ENCODE measurements around the gene CAMK2B.

The CAMK2B gene

DNA sequence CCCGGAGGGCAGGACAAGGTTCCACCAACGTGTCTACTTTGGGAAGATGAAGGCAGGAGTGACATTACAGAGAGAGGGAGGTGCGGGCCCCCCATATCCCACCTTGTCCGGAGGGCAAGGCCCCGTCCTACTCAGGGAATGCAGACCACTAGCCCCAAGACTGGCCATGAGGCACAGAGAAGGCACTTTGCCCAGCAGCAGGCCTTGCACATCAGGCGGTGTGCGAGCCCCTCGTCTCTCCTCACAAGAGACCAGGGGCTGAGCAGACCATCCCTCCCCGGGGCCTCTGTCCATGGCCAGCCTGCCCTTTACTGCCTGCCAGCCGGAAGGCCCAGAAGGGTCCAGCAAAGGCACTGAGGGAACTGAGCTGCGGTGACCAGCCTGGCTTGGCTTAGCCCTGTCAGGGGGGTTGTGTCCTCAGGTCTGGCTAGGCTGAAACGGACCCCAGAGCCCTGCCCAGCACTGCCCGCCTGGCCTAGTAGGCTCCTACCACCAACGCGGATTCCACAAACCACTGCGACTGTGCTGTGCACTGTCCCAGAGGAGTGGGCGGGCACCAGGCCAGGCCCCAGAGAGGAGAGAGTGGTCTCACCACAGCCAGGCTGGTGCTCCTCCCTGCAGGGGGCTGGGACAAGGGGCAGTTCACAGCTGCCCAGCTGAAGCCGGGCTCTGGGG lies 16.7 kb downstream of the CAMK2B start:
- no peak for DNase-seq

DNA sequence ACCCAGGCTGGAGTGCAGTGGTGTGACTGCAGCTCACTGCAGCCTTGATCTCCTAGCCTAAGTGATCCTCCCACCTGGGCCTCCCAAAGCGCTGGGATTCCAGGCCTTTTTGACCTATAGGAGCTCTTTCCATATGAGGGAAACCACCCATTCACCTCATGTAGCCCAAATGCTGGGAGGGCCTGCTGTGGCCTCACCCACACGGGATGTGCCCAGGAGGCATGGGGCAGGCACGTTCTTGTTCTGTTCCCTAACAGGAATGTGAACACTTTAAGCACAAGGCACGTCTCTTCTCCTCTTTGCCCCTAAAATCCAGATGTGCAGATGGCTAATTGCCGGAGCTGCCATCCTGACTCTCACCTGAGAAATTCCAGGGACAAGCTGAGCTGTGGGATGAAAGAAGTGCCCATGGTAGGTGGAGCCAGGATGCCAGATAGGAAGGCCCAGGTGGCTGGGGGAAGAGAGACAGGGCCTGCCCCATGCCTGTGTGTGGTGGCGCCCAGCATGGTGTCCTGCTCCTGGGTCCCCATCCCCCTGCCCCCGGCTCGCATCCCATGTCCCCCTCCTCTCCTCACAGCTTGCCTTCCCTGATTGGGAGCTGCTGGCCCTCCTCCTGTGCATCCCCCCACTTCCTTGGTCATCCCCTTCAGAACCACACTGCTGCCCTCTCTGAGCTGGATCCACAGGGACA lies 17.3 kb downstream of the CAMK2B start:
- no peak for DNase-seq

- no peak for DNase-seq
Measured at GRCh38 chr7:44307301-44307900, 18.0 kb downstream of the CAMK2B start.

GRCh38 chr7:44306606-44307005 lies 18.8 kb downstream of the CAMK2B start:
- no peak for DNase-seq

DNA sequence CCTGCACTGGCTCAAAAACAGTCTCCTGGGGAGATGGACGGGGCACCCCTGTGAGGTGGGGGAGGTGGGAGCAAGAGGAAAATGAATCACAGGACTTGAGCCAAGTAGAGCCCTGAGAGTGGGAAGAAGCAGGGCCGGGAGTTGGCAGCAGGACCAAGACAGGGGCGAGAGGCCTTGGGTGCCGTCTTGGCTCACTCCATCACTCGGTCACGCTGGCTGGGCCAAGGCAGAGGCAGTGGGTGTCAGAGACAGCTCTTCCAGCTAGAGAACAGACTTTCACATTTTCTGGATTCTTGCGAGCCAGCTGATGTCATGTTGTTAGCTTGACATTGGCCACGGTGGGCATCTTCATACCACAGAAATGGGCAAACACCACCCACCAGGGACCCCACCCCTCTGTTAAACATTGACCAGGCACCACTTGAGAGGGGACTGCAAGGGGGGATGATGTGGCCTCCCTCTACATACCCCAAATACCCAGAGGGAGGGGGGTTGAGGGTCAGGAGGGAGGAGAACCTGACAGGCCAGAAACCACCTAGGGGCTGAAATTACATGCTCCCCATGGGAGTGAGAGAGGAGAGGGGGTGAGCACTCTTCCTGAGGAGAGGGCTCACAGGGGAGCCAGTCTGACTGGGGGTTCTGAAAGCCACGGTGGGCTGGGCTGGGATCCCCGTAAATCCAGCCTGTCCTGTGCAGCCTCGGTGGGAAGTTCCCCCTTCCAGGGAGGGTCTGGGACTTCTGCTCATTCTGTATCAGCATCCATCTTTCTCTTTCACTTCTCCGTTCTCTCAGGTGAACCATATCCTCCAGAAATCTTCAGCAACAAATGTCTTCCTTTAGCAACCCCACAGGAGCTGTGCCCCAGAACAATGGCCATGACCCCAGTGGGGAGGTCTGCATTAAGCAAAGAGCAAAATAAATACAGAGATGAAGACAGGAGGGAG lies 19.6 kb downstream of the CAMK2B start:
- peak; percentile 37 for DNase-seq

DNA sequence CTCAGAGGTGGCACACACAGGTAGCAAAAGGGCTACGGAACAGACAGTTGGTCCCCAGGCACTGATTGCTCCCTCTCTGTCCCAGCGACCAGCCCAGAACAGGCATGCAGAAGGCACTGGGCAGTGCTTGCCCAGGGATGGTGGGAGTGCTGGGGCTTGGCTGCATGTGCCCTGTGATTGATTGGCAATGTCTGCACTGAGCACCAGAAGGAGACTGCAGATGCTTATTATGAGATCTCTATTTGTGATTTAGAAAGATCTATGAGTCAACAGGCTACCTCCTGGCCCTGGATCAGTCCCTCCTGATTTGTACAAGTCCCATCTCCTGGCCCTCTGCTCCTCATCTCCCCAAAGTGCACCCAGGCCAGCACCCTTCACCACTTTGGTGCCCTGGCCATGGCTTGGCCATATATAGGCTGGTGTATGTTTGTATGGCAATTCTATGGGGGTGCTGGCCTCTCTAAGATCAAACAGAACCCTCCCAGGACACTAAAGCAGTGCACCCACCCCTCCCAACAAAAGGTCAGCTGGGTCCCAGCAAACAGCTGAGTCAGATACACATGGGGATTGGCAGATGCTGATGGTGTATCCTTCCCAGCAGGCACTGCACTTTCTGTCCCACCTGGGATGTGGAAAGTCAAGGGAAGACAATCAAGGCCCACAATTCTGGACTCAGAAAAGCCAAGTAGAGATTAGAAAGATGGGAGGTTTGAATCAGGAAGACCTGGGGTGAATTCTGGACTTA lies 30.9 kb downstream of the CAMK2B start:
- peak; percentile 32 for DNase-seq

GRCh38 chr7:44293561-44294324 lies 31.7 kb downstream of the CAMK2B start:
- DNase-seq = peak; percentile 35

DNA sequence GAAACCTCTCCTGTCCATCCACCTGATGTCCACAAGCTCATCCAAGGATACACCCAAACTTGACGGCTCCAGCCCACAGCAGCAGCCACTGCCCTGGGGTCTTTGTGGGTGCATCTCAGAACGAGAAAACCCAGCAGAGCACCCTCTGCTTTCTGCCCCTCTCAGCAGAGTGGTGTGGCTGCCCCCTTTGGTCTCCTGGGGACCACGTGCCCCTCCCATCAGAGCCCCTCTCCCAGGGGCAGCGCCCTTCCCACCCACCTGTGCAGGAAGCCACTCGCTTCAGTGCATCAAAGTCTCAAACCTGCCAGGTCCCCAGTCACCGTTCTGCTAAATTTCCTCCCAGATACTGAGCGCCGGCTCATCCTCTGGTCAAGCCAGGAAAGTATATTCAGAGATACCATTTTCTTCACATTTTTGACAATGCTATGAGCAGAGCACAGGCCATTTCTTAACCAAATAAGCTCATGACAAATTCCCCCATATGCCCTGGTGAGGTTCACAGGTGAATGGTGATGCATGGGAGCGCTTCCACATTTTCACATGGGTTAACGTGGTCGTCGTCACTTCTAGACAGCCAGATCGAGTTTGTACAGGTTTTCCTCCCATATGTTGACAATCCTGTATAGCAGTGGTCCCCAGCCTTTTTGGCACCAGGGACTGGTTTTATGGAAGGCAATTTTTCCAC lies 32.4 kb downstream of the CAMK2B start:
- no peak for DNase-seq

DNA sequence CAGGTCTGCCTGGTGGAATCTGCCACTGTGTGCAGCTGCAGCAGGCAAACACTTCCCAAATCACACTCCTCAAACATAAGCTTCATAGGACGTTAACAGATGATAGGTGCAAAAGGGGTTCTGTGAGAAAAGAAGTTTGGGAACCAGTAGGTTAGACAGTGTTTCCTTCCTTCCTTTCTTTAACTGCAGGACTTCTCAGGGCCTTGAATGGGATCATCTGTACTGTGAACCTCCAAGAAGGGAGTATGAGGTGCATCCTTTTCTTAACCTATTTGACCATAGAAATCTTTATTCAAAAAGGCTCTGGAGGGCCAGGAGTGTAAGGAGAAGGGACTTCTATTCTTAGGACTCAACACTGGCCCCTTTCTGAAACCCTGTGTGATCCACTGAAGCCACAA lies 33.0 kb downstream of the CAMK2B start:
- no peak for DNase-seq

- DNase-seq = peak; percentile 18
Measured at GRCh38 chr7:44291733-44292419, 33.5 kb downstream of the CAMK2B start.

DNA sequence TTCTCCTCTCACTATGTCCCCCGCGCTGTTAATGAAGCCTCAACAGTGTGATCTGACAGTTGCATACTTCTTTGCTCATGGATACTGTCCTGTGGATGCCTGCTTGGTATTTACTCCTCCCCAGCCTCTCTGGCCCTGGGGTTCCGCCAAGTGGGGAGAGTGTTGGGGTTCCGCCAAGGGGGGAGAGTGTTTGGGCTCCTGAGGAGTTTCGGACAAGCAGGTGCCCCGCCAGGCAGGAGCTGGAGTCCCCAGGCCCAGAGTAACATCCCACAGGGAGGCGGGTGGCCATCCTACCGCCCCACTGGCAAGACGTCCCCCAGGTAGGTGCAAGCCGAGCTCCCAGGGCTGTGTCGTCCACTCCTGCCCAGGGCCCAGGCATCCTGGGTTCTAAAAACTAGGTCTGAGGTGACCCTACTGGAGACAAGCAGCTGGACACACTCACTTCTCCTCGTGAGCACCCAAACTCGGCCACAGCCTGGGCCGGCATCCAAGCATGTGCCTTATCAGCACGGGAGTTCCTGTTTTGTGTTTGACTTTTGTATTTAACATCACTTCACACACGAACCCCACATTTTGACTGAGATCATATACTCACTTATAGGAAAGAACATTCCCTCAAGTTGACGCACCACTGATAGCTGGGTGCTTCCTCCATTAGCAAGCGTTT lies 34.2 kb downstream of the CAMK2B start:
- peak; percentile 39 for DNase-seq

DNA sequence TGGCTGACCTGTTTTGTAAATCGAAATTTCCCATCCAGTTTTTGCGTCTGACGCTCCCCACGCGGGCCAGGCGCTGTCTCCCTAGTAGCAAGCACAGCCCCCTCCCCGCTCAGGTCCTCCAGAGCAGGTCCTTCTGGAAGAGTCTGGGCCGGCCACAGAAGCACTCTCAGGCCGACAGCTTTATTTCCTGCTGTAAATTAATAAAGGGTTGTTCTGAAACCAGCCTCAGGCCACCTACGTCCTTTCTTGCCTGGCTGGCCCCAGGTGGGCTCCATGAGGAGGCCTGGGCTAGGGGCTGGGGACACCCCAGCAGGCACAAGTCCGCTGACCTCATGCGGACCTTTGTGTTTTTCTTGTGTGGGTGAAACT lies 35.2 kb downstream of the CAMK2B start:
- no peak for DNase-seq

DNA sequence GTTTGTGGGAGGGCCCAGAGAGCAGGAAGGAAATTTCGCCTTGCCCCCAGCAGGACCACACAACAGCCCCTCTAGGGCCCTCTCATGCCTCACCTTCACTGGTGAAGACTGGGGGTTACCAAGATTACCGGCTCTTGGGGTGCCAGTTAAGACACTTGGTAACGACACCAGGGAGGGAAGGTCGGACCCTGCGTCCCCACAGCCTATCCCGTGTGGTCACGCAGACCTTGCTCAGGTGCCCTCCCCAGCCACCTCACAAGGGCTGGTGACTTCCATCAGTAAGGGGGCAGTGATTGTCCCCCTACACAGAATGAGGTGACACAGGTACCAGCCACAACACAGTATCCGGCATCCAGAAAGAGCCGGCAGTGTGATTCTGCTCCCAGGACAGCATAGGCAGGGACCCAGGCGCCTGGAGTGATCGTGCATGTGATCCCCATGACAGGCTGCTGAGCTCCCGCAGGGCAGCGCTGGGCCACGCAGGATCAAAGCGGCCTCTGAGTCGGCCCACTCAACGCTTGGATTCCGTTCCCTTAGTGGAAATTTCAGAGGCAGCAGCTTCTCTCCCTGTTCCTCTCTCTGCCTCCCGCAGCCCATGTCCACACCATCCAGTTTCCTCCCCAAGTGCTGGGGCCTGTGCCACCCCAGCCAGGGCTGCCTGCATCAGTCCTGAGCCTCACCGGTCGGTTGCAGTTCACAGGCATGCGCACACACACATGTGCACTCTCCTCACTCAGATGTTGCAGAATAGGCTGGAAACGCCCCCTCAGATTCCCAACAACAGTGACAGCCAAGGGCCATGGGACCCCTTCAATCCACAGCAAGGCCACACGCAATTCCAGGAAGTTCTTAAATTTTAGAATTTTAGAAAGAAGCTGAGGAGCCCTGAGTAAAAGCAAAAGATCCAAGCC lies 35.8 kb downstream of the CAMK2B start:
- peak; percentile 34 for DNase-seq

DNA sequence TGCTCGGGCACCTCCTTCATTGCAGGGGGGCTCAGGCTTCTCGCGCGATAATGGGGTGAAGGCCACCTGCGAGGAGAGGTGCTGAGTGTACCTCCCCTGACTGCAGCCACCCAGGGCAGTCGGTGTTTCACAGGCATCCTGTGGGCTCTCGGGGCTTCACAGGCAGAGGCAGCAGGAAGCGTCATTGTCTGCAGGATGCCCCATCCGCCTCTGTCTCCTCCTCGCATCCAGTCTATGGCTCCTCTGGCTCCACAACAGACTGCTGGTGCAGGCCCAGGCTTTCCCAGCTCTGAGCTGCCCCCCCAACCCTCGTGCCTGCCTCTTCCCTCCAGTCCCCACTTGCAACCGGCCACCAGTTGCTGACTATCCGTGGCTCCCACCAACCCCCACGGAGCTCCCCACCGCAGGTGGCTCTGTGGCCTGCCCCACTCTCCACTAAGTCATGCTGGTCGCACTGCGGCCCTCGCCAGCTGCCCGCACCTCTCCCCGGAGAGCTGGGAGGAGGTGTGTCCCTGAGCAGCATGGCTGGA lies 36.5 kb downstream of the CAMK2B start:
- DNase-seq = peak; percentile 32

DNA sequence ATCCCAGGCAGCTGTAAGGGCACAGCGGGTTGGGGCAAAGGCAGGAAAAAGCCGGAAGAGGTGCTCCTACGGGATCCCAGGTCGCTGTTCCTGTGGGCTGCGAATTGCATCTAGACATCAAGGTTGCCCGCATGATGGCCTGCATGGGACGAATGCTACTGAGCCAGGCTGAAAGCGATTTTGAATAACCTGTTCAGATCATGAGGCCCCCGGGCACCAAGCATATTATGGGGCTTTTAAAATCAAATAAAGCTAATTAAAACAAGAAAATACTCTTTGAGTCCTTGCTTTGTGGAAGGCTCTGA lies 37.1 kb downstream of the CAMK2B start:
- no peak for DNase-seq

DNA sequence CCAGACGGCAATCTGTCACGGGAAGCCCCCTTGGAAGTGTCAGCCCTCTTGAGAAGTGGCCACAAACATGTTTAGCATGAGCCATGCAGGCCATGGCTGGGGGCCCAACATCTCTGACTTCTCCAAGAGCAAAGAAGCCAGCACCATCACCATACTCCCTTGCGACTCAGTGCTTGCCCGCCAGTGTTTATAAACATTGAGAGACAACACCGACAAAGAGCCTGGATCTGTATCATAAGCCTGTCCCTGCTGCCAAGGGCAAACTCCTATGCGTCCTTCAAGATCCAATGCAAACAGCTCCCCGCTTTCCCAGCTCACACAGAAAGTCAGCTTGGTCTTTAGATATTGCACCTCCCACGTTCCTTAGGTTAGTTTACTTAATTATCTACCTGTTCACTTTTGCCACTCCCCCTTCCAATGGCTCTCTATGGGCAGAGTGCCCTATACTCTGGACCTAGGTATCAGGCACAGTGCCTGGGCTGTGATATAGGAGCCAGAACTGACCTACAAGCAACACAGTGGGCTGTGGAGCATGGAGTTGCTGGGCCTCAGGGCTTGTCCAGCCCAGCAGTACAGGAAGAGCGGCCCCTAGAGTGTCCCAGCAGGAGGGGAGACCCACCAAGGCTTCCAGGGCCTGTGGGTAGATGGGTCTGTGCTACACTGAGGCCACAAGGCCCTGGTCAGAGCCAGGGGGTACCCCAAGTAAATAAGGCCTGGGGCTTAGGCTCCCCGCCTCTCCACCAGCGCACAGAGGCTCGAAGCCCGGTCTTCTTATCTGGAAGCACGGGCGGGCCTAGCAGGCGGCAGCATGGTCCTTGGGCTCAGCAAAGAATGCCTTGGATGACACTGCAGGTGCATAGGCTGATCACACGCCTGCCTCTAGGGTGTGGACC lies 37.7 kb downstream of the CAMK2B start:
- peak; percentile 17 for DNase-seq

Measured in right forelimb (tissue), 1 donor.